ENCODE measurements around the gene TBC1D24.

DNA sequence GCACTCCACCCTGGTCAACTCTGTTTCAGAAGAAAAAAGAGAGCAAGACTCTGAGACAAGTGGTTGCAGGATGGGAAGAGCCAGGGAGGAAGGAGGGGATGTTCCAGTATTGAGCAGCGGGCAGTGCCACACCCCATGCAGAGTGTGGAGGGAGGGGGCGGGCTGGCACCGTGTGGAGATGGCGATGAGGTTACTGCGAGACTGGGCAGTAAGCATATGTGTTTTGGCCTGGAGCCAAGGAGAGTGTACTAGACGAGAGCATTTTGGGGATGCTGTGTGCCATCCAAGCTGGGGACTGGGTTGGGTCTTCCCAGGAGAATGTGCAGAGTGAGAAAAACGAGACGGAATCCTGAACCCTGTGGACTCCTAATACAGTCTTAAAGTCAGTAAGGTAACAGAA is 3.4 kb downstream of the TBC1D24 start:
- TF ChIP-seq CTCF (IDR thresholded peaks at IDR 0.05) (no peak), EZH2 (IDR thresholded peaks at IDR 0.05; ENCODE audit: borderline replicate concordance, insufficient read depth, low read depth, low read length, poor library complexity, severe bottlenecking) (no peak)

Data from B cell (primary cell).